HG03066 (cell line): ENCODE measurements around the gene RPL26.
"Not testable (repeated sequence)": the region's sequence is repeated elsewhere in the genome, so short reads cannot be mapped to it uniquely, and the experiment has no call there.

ENCODE experiments used
- ATAC-seq: cut with Tn5 transposase; IDR thresholded peaks from one replicate; pipeline ENCODE4 v1.9.1; 2021; ENCODE audit warnings: low read depth; ENCODE audit not compliant: unreplicated experiment

Gene RPL26

DNA sequence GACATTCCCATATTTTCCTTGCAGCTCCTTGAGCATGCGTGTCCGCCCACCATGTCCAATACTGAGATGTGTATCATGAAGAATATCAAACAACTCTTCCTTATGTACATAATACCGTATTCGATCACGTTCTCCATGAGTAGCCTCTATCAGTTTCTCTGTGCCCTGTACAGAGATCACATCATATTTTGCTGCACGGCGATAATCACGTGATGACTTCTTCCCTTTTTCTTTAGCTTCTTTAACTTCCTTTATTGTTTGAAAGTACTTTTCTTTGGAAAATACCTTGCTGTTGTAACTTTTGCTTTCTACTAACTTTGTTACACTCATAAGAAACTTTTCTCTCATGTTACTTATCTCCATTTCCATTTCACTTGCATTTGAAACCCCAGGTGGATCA, 13.0 kb downstream of the RPL26 start:
- ATAC-seq, result no peak

DNA sequence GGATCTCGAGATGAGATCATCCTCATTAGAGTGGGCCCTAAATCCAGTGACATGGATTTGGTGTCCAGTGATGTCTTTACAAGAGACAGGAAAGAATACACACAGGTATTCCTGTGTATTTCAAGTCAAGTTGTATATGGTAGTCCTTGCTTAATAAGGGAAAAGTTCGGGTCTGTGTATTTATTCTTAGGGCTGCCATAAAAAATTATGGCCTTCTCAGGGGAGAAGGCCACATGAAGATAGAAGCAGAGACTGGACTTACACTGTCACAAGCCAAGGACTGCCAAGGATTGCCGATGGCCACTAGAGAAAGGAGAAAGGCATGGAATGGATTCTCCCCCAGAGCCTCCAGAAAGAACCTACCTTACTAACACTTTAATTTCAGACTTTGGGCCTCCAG, 14.8 kb downstream of the RPL26 start:
- ATAC-seq, result no peak

DNA sequence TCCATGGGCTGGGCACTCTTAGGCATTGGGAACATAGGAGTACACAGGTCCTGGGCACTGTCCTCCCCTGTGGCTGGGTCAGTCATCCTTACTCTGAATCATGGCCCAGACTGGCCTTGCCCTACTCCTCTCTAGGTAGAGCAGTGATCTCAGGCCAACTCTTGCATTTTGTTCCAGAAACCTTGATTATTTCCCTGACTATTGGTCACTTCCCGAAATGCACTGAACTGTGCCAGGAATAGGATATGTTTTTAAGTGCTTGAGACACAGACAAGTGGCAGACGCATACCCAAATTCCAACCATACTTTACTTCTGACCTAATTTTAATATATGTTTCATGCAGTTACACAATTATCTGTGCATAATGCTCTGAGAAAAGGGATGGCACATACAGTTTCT, 16.8 kb downstream of the RPL26 start:
- ATAC-seq, result no peak

DNA sequence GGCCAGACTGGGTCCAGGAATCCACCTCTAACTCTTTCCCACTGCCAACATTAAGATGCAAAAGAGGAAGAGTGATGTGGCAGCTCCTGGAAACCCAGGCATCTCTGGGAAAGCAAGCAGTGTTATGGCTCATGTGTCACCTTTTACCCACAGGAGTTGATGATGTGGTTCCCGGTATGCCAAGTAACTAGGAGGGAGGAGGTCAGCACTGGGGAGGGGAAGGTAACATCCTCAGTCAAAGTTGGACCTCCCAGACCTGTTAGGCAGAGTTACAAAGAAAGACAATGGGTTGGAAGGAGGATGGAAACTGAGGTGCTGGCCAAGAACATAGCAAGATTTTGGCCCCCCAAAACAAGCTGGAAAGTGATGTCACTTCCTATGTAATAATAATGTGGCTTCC, 17.9 kb downstream of the RPL26 start:
- no peak for ATAC-seq

DNA sequence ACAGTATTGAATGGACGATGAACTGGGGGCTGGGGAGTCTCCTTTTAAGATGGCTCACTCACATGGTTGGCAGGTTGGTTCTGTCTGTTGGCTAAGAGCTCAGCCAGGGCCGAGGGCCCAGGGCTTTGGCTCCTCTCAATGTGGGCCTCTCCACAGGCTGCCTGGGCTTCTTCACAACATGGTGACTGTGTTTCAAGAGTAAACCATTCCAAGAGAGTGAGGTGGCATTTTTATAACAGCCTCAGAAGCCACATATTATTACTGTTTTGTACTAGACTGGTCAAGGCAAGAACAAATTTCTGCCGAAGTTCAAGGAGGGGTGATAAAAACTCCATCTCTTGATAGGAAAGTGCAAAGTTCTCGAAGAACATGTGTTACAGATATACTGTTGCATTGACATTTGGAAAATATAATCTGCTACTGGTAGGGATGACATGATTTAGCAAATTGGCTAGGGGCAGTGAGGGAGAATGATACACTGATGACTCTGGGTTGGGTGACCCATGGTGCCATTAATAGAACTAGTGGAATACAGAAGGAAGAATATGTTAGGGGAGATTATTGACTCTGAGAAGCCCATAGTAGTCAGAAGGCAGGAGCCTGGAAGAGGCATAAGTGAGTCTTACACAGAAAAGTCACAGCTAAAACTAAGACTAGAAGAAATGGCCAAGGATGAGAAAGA, 20.2 kb downstream of the RPL26 start:
- ATAC-seq, result no peak

DNA sequence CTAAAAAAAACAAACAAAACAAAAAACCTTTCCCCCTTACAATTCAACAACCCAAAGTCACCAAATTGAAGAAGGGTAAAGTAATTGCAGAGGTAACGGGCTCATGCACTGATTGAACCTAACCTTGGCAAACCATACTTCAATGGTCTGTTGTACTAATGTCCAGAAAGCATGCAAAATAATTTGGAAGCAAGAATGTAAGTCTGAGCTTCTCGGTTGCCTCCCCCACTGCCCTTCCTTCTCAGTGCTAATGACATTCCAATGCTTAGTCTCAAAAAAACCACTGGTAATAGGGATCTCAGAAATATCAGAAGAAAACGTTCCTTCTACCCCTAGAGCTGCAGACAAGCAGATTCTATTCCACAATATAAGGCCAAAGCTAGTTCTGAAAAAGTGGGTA, 22.2 kb downstream of the RPL26 start:
- no peak for ATAC-seq

DNA sequence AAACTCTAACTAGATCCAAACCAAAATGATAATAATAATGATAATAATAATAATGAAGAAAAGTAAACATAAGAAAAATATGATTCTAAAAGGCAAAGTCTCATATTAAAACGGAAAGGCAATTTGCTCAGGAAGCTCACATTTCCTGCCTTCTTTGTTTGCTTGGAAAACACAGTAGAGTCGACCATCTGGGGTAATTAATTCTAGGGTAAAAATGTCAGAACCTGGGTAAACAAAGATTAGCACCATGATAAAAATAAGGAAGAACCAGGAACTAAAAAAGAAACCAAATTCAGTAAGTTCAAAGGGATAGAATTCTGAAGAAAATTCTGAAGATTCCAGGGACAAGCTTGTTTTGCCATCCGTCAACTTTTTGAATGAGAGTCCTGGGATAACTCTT, 22.7 kb downstream of the RPL26 start:
- no peak for ATAC-seq

DNA sequence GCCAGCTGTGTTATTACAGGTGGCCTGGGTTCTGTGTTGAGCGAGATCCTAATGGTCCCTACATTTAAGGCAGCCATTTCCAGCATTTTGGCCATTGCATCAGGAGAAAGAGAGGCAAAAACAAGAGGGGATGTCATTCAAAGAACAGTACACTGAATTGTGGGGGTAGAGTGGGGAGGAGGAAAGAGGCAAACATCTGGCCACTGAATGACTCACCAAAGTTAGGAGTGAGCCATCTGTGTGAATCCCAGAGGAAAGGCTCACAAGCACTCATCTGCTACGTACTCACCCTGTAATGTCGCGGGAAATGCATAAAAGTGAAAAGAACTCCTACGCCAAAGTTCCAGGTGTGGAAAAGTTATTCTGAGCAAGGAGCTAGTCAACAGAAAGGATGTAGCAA, 23.2 kb downstream of the RPL26 start:
- ATAC-seq, result no peak

DNA sequence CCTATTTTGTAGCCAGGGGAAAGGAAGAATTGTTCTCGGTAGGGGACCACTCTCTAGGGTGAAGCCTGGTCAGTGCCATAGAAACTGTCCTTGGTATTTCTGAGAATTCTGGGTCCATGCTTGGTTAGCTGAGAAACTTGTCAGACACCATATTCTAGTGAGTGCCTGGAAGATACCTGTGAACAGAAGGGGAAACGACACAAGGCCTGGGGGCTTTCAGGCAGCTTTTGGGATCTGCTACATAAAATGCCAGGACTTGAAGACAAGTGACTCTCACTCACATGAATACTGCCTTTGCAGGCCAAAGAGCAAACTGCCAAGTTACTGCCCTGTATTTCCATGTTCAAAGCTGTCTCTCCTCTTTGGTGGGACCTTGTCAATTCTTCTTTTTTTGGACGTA, 25.1 kb downstream of the RPL26 start:
- ATAC-seq, result no peak

DNA sequence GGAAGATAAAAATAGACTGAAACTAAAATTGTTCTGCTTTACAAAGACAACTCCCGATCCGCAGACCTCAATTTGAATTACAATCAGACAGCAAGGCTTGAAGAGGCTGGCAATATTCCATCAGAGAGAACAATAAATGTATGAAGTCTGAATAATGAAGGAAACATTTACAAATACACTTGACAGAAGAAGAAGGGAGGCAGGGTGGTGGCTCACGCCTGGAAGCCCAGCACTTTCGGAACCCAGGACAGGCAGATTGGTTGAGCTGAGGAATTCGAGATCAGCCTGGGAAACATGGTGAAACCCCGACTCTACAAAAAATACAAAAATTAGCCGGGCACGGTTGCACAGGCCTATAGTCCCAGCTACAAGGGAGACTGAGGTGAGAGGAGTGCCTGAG, 28.8 kb downstream of the RPL26 start:
- no peak for ATAC-seq

DNA sequence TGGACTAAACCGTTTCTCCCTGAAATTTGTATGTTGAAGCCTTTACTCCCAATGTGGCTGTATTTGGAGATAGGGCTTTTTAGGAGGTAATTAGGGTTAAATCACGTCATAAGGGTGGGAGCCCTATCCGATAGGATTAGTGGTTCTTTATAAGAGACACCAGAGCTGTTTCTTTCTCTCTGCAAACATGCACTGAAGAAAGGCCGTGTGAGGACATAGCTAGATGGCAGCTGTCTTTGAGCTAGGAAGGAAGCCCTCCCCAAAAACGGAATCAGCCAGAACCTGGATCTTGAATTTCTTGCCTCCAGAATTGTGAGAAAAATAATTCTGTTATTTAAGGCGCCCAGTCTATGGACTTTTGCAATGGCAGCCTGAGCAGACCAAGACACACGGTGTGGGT, 29.3 kb downstream of the RPL26 start:
- ATAC-seq, result no peak

DNA sequence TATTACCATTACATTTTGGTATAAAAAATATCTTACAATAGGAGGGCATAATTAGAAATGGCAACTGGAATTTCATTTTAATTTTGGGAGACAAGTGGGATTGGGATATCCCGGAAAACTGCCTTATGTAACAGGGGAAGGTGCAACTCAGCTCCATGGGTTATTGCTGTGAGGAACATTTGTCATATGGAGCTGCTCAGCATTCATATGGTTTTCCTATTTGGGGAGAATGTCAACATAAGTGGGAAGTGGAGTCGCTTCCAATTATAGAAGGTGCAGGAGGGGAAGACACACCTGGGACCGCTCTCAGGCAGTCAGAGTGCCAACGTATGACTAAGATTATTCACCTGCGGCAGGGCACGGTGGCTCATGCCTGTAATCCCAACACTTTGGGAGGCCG, 32.7 kb downstream of the RPL26 start:
- ATAC-seq, result no peak

DNA sequence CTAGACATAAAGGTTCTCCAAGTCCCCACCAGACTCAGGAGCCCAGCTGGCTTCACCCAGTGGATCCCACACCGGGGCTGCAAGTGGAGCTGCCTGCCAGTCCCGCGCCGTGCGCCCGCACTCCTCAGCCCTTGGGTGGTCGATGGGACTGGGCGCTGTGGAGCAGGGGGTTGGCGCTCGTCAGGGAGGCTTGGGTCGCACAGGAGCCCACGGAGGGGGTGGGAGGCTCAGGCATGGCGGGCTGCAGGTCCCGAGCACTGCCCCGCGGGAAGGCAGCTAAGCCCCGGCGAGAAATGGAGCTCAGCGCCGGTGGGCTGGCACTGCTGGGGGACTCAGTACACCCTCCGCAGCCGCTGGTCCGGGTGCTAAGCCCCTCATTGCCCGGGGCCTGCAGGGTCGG, 36.0 kb downstream of the RPL26 start:
- ATAC-seq, result not testable (repeated sequence)

DNA sequence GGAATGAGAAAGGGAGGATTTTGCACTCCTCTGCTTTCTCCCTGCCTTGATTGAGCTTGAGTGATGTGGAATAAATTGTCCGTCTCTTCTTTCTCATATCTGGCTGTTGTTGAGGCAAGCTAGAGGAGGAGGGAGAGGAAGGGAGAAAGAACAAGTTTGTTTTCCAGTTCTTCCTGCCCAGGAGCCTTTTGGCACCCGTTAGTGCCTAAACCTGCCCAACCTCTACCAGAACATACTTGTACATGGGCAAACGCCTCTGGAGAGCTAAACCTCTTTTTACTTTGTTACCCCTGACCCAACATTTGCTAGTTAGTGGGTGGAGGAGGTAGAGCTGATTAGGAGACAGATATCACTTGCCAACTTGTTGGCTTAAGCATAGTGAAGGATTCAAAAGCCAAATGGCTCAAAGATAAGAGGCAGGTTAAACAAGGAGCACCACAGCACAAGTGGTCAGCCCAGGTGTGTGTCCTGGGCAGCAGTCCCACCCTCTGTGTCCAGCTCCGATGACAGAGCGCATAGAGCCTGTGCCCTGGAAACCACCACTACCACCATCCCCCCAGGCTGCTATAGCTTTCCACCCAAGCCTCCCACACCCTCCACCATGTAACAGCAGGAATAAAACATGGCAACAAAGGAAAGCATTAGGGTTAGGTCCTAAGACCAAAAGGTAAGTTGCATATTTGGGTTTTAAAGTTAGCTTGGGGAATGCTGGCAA, 36.9 kb downstream of the RPL26 start:
- ATAC-seq, result no peak

DNA sequence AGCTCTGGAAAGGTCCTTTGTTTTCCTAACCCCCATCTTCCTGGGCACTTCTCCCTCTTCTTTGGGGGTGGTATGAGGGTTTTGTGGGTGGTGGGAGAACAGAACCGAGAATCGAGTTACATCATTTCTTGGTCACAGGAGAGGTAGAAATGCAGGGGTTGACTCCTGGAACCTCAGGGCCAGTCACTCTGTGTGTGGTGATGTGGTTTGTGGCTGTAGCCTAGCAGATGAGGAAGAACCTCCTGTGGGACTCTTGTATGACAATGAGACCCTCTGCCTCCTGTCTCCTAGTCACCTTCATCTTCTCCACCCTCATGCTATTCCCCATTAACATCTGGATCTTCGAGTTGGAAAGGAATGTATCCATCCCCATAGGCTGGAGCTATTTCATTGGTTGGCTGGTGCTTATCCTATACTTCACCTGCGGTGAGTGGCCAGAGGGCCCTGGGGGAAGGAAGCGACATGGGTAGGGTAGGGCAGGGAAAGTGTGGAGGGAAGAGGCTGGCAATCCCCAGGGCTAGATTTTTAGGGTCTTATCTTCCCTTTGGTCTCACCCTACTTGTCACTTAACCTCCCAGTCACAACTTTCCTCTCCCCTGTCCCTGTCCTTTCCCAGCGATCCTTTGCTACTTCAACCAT, 37.8 kb downstream of the RPL26 start:
- ATAC-seq, result no peak

DNA sequence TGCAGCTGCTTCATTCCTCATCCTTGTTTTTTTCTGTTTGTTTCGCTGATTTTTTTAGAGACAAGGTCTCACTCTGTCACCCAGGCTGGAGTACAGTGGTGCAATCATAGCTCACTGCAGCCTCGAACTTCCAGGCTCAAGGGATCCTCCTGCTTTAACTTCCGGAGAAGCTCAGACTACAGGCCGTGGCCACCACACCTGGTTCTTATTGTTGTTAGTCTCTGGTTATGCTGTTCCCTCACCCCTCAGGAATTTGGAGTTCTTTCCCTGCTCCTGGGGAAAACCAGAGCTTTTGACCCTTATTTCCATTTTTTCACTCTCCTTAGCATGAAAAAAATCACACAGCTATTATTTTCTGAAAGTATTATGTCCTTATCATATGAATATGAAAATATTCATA, 41.5 kb downstream of the RPL26 start:
- no peak for ATAC-seq

DNA sequence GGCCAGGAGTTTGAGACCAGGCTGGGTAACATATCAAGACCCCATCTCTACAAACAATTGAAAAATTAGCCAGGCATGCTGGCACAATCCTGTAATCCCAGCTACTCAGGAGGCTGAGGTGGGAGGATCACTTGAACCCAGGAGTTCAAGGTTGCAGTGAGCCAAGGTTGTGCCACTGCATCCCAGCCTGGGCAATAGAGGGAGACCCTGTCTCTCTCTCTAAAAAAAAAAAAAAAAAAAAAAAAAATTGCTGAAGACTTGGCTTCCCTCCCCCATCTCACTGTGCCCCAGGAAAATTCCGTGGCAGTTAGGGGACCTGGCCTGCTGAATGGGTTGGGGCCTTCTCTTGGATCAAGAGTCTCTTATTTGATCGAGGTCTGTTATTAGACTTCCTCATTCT, 43.5 kb downstream of the RPL26 start, which contains the start of gene ODF4:
Gene ODF4, plus strand, starts transcription at position 301 of the 400 bp plus-strand sequence. CDS start 212 bp downstream, outside the sequence.
- ATAC-seq, result no peak

DNA sequence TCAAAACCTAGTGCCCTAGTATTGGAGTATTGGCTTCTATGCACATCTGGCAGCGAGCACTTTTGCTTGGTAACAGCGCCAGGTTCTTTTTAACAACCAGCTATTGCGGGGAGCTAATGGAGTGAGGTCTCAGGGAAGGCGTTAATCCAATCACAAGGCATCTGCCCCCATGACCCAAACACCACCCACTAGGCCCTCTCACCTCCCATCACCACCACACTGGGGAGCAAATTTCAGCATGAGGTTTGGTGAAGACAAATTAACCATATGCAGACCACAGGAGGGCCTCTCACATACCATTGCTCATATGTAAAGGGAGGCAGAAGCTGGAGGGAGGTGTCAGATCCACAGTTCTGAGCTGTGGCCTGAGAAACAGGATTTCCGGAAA, 44.2 kb downstream of the RPL26 start:
- no peak for ATAC-seq

DNA sequence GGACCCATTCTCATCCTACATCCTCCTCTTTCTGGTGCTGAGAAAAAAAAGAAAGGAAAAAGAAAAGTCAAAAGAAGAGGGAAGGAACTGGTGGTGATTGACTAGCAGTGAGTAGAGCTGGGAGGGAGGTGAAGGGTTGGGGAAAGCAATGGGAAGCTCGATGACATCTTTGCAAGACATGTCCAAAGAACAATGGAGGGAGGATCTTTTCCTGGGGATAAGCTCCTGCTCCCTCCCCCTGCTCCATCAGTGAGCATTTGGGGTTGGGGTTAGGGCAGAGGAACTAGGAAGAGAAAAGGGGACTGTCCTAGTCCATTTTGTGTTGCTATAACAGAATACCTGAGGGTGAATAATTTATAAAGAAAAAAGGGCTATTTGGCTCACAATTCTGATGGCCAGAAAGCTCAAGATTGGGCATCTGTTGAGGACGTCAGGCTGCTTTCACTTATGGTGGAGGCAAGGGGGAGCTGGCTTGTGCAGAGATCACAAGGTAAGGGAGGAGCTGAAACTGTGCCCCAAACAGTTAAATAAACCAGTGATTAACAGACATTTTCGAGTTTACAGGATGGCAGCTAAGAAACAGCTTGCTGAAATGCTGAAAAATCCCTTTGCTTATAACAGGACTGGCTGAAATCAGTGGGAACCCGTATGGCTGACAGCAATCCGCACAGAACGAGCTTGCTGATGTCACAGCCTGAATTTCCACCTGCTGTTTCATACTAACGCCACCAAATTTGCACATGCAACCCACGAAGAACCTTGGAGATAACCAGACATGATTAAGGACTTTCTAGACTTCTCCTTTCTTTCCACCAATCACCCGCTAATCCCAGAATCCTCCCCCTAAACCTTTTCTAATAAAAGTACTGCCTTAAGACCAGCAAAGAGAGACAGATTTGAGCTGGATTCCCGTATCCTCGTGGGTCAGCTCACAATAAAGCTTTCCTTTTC, 44.9 kb downstream of the RPL26 start:
- no peak for ATAC-seq

DNA sequence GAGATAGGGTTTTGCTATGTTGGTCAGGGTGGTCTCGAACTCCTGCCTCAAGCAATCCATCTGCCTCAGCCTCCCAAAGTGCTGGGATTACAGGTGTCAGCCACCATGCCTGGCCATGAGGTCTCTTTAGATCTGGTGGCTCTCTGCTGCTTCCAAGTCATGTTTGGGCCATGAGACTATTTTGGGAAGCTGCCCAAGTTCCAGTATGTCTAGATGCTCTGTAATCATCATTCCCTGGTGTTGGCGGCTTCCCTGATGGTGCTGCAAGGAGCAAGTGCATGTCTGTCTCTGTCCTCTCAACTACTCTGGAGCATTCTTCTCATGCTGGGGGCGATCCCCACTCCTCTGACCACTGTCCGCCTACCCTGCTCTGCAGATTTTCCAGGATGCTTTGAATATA, 49.7 kb downstream of the RPL26 start:
- ATAC-seq, result no peak

DNA sequence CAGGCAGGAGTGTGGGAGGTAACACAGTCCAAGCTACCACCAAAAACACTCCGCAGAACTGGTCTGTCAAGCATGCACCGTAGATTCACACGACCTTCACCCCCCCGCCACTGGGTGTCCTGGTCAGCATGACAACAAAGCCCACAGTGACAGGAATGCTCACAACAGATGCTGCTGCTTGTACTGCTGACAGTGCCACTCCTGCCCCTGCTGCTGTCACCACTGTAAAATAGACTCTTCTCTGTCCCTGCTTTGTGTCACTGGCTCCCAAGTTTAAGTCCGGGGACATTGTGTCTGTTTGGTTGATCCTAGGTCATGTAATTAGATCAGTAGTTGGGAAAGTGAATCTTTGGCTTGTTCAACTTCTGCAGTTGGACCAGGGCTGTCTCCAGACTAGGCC, 50.3 kb downstream of the RPL26 start:
- no peak for ATAC-seq
